ENCODE measurements around the gene DDA1. TPM values are rescaled to one million over a fixed set of nuclear protein-coding genes. Genes with fewer than 3 reads are reported as not detected.

DDA1 gene
- total and polyA plus RNA-seq, 9 of the 15 experiments (the other 6 are each of a cell fraction or from before 2014, with no cell fraction given), result 1.4 to 83.8 (median 33.8) TPM

GRCh38 chr19:17332677-17333581 is 23.6 kb downstream of the DDA1 start (continued):
- TF ChIP-seq USF2 (CRISPR knock-in tag; IDR thresholded peaks at IDR 0.05) (no peak), IRF1 (CRISPR knock-in tag; IDR thresholded peaks at IDR 0.05; ENCODE audit: borderline replicate concordance) (no peak), ZBTB7A (IDR thresholded peaks at IDR 0.05; ENCODE audit: borderline replicate concordance, control insufficient read depth, low read depth, low read length) (no peak), ZNF282 (CRISPR knock-in tag; IDR thresholded peaks at IDR 0.05) (no peak; the same call in 1 of the 2 replicates), SMAD1 (IDR thresholded peaks at IDR 0.05; ENCODE audit: low read depth, low read length, partially characterized antibody) (no peak), MXI1 (IDR thresholded peaks at IDR 0.05; ENCODE audit: low read depth, low read length) (no peak), ZNF41 (CRISPR knock-in tag; conservative IDR thresholded peaks at IDR 0.05) (no peak), ZNF316 (IDR thresholded peaks at IDR 0.05) (no peak), ZNF436 (CRISPR knock-in tag; IDR thresholded peaks at IDR 0.05) (no peak), KAT7 (CRISPR knock-in tag; IDR thresholded peaks at IDR 0.05; ENCODE audit: borderline replicate concordance) (no peak), ZNF277 (CRISPR knock-in tag; IDR thresholded peaks at IDR 0.05; ENCODE audit: borderline replicate concordance) (no peak), DNMT1 (IDR thresholded peaks at IDR 0.05) (no peak), ZNF311 (CRISPR knock-in tag; IDR thresholded peaks at IDR 0.05) (no peak), ETV6 (IDR thresholded peaks at IDR 0.05; ENCODE audit: borderline replicate concordance in 1 of 2, low read depth in 2 of 2, low read length in 1 of 2) (no peak), ETV6 (CRISPR knock-in tag; IDR thresholded peaks at IDR 0.05; ENCODE audit: borderline replicate concordance) (no peak), NFRKB (IDR thresholded peaks at IDR 0.05; ENCODE audit: low read depth) (no peak), PPARD (CRISPR knock-in tag; IDR thresholded peaks at IDR 0.05) (no peak), SMAD4 (CRISPR knock-in tag; conservative IDR thresholded peaks at IDR 0.05) (no peak), PBX2 (CRISPR knock-in tag; IDR thresholded peaks at IDR 0.05; ENCODE audit: low read depth) (no peak), PBX2 (tag; conservative IDR thresholded peaks at IDR 0.05; ENCODE audit: low read depth) (no peak), ZZZ3 (IDR thresholded peaks at IDR 0.05) (no peak), TSC22D4 (tag; IDR thresholded peaks at IDR 0.05) (no peak)

Data from K562 (cell line).